Mesangial cell (primary cell): ENCODE results near the gene HSCB. TPM values are rescaled to one million over a fixed set of nuclear protein-coding genes. Genes with fewer than 3 reads are reported as not detected.

ENCODE experiments used
- total RNA-seq: library from RNA; depleted of rRNA; stranded (reverse); fragments of >200 nt; gene quantifications from 2 replicates; pipeline ENCODE4 v1.2.3, GENCODE V29; 2015

Gene HSCB
- 17.8 and 18.0 TPM in 2 replicates for total RNA-seq

DNA sequence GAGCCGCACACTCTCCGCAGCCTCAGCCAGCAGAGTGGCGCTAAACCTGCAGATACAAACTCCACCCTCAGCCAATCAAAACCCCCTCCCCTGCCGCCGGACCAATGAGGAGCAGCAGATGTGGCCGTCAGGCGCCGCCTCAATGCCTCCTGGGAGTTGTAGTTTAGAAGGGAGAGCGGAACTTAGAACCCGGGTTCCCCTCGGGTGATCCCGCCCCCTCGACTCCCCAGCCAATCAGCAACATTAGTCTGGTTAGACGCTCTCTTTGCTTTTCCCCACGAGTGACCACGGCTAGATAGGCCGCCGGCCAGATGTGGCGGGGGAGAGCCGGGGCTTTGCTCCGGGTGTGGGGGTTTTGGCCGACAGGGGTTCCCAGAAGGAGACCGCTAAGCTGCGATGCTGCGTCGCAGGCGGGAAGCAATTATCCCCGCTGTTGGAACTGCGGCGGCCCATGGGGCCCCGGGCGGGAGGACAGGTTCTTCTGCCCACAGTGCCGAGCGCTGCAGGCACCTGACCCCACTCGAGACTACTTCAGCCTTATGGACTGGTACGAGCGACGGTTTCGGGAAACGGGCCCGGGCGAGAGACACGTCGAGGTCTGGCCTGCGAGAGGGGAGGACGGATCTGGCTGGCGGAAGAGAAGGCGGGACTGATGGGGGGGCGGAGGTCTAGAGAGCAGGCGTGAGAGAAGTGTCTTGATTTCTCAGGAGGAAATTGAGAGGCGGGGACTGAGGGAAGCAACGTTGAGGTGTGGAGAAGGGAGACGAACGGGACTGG is at the start of gene HSCB, which contains the start of gene CHEK2:
Gene HSCB, plus strand, starts transcription at position 255 of the 777 bp plus-strand sequence. Its CDS starts 57 bp downstream, at position 312.
Gene CHEK2, minus strand, starts transcription at position 36 of the 777 bp plus-strand sequence. CDS start 7,099 bp downstream, outside the sequence.

DNA sequence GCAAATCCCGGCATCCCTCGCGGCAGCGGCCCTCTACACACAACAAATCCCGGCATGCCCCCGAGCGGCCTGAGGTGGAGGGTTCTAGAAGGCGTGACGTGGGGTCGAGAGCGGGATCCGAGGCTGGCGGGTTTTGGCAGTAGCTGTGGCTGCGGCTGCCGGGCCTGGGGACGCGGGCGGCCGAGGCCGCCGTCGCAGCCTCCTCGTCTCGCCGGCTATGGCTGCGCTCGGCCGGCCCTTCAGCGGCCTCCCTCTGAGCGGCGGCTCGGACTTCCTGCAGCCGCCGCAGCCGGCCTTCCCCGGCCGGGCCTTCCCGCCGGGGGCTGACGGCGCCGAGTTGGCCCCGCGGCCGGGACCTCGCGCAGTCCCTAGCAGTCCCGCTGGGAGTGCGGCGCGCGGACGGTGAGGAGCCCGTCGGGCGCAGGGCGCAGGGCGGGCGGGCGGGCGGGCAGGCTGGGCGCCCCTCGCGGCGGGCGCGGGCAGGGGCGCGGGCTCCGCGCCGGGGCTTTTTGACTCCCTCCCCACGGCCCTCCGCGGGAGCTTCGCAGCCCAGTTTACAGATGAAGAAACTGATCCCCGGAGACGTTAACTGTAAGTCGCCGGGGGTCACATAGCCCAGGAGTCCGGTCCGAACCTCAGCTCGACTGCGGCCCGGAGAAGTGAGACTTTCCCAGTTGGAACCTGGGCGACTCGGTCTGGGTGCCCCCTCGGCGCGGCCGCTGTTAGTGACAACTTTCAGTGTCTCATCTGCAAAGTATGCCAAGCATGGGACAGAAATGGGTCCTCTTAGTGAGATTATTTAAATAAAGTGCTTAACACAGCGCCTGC is 31.0 kb downstream of the HSCB start, which contains the start of gene CCDC117:
Gene CCDC117, plus strand, starts transcription at position 63 of the 828 bp plus-strand sequence. Its CDS starts 155 bp downstream, at position 218.

DNA sequence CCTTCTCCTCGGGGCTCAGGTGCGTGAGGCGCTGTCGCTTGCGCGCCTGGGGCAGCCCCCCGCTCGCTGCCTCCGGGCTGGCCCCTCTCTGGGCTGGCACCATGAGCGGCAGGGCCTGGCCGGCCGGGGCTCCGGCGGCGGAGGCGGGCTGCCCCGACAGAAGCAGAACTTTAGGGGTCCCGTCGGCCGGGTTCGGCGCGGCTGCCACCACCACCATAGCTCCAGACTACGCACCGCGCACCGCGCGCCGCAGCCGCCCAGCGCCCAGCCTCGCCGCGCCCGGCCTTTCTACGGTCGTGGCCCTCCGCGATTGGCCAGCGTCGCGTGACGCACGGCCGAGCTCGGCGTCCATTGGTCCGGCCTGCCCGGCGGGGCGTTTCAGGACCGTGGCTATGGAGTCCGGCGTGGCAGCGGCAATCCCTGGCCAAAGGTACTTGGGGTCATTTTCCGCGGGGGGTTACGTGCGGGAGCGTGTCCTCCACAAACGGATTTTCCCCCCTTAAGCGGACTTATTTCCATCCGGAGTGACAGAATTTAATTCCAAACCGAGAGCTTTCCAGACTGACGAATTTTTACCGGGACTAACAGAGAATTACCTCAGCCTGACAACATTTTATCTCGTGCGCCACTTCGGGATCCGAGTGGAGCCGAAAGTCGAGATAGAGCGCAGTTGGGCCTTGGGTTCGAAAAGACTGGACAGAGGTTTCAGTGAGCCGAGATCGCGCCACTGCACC is 58.6 kb downstream of the HSCB start, which contains the start of gene XBP1:
Gene XBP1, minus strand, starts transcription at position 262 of the 734 bp plus-strand sequence.

Other genes starting within 250 kb of the HSCB start
- gene TTC28, start 62.2 kb upstream of the HSCB start, total RNA-seq = 13.9 and 28.9 TPM in 2 replicates
- 10.9 and 13.7 TPM in 2 replicates for gene CHEK2, start 219 bp upstream of the HSCB start, total RNA-seq
- gene CCDC117, start 30.7 kb downstream of the HSCB start, total RNA-seq = 10.3 and 11.3 TPM in 2 replicates
- gene XBP1, start 58.5 kb downstream of the HSCB start, total RNA-seq = 120 and 181 TPM in 2 replicates
- gene ZNRF3, start 141.5 kb downstream of the HSCB start, total RNA-seq = 10.3 and 21.9 TPM in 2 replicates